H1 (cell line): Measurements from ENCODE around the gene PIGX. TPM values are rescaled to one million over a fixed set of nuclear protein-coding genes. Genes with fewer than 3 reads are reported as not detected.

Experiments used
- CTCF ChIA-PET: fragments of 300-600 bp; sonication (Branson Sonifier 250); formaldehyde crosslinking; loops from one replicate; lab custom pipeline; 2021; ENCODE audit not compliant: partially characterized antibody; lab: Charles Lee
- POLR2A ChIA-PET: fragments of 300-600 bp; sonication (Branson Sonifier 250); formaldehyde crosslinking; loops from one replicate; lab custom pipeline; 2021; ENCODE audit warnings: inconsistent platforms; ENCODE audit not compliant: partially characterized antibody; lab: Charles Lee
- DNase-seq, 2 experiments: peaks; one replicate each; pipeline versions ENCODE4 v3.0.0 to v3.0.0-alpha.2; 2010 to 2022; ENCODE audit warnings: low spot score in 2 of 2, low read depth in 1 of 2, mixed read lengths in 1 of 2
- FAIRE-seq: peaks from 2 replicates; lab custom pipeline; 2011; peaks lifted over from hg19 to GRCh38; lab: Jason Lieb, UNC
- H2AFZ ChIP-seq: 2 replicates; pipeline ENCODE4 v1.8.1; 2012; ENCODE audit warnings: low read length, inconsistent platforms
- H2AK5ac ChIP-seq: 2 replicates; pipeline ENCODE4 v1.6.1; 2013; ENCODE audit warnings: low read depth, low read length
- H2BK120ac ChIP-seq: replicated peaks from 2 replicates; pipeline ENCODE3; 2013; ENCODE audit warnings: low read depth, low read length, inconsistent platforms
- H2BK12ac ChIP-seq: 2 replicates; pipeline ENCODE4 v1.6.1; 2013; ENCODE audit warnings: low read depth, low read length
- H2BK15ac ChIP-seq: 2 replicates; pipeline ENCODE4 v1.6.1; 2013; ENCODE audit warnings: low read length
- H2BK20ac ChIP-seq: 2 replicates; pipeline ENCODE4 v1.6.1; 2013; ENCODE audit warnings: low read length
- H2BK5ac ChIP-seq: 2 replicates; pipeline ENCODE4 v1.6.1; 2013; ENCODE audit warnings: low read depth, low read length
- H3K14ac ChIP-seq: 2 replicates; pipeline ENCODE4 v1.6.1; 2013; ENCODE audit warnings: inconsistent platforms; ENCODE audit not compliant: insufficient read length
- H3K18ac ChIP-seq: 2 replicates; pipeline ENCODE4 v1.6.1; 2013; ENCODE audit warnings: low read length; ENCODE audit errors: extremely low read depth
- H3K23ac ChIP-seq: 2 replicates; pipeline ENCODE4 v1.6.1; 2013; ENCODE audit warnings: inconsistent platforms; ENCODE audit not compliant: insufficient read length
- H3K23me2 ChIP-seq: 2 replicates; pipeline ENCODE4 v1.6.1; 2013; ENCODE audit warnings: low read depth, low read length
- H3K27ac ChIP-seq: 2 replicates; pipeline ENCODE4 v1.6.1; 2011; ENCODE audit warnings: low read depth, low read length, inconsistent platforms
- H3K27me3 ChIP-seq, 4 experiments: replicated peaks in 1 of 4; 1 replicate in 1 of 4; 2 replicates in 3 of 4; pipeline versions ENCODE4 v1.6.1 to v1.8.1; 2011 to 2013; ENCODE audit warnings: low read length in 3 of 4, mild to moderate bottlenecking in 3 of 4, inconsistent platforms in 2 of 4, mixed read lengths in 2 of 4, moderate library complexity in 1 of 4; ENCODE audit not compliant: control insufficient read depth in 3 of 4, insufficient read depth in 3 of 4; ENCODE audit errors: extremely low read depth in 1 of 4
- H3K36me3 ChIP-seq, 4 experiments: 2 replicates each; pipeline versions ENCODE4 v1.6.1 to v1.8.1; 2011 to 2013; ENCODE audit warnings: mild to moderate bottlenecking in 4 of 4, low read length in 3 of 4, moderate library complexity in 2 of 4, control low read depth in 1 of 4, inconsistent platforms in 1 of 4; ENCODE audit not compliant: insufficient read depth in 4 of 4, control insufficient read depth in 2 of 4
- H3K4ac ChIP-seq: replicated peaks from 2 replicates; pipeline ENCODE3; 2013; ENCODE audit warnings: low read length, low read depth, mixed read lengths, inconsistent platforms; ENCODE audit not compliant: insufficient read length
- H3K4me1 ChIP-seq, 4 experiments: replicated peaks in 1 of 4; 1 replicate in 1 of 4; 2 replicates in 3 of 4; pipeline versions ENCODE4 v1.6.1 to v1.8.1; 2011 to 2013; ENCODE audit warnings: low read length in 3 of 4, inconsistent platforms in 2 of 4, mixed read lengths in 1 of 4; ENCODE audit not compliant: insufficient read depth in 4 of 4, control insufficient read depth in 3 of 4
- H3K4me2 ChIP-seq, 2 experiments: 2 replicates each; pipeline versions ENCODE4 v1.6.1 to v1.8.1; 2011 to 2013; ENCODE audit warnings: low read depth in 2 of 2, low read length in 2 of 2, control low read depth in 1 of 2, inconsistent platforms in 1 of 2, mild to moderate bottlenecking in 1 of 2; ENCODE audit not compliant: insufficient read depth in 1 of 2
- H3K4me3 ChIP-seq, 4 experiments: fragments of 200-600, 300-600 bp in 1 of 4; sonication (generic), shearing (Covaris generic), sonication (Bioruptor Twin) in 1 of 4; 2 replicates each; pipeline versions ENCODE4 v1.5.1 to v1.8.1; 2011 to 2016; ENCODE audit warnings: low read length in 4 of 4, low read depth in 3 of 4, control low read depth in 2 of 4, inconsistent platforms in 2 of 4, mild to moderate bottlenecking in 2 of 4, mixed read lengths in 1 of 4, moderate library complexity in 1 of 4; ENCODE audit not compliant: insufficient read depth in 2 of 4; ENCODE audit errors: extremely low read depth in 1 of 4
- H3K56ac ChIP-seq: replicated peaks from 2 replicates; pipeline ENCODE3; 2013; ENCODE audit warnings: low read depth, mild to moderate bottlenecking, mixed read lengths, low read length, inconsistent platforms; ENCODE audit not compliant: insufficient read length
- H3K79me1 ChIP-seq: 2 replicates; pipeline ENCODE4 v1.6.1; 2013; ENCODE audit warnings: low read depth, low read length, control low read depth
- H3K79me2 ChIP-seq, 2 experiments: 2 replicates each; pipeline versions ENCODE4 v1.6.1 to v1.8.1; 2012 to 2013; ENCODE audit warnings: low read length in 2 of 2, mild to moderate bottlenecking in 2 of 2, inconsistent platforms in 1 of 2; ENCODE audit not compliant: insufficient read depth in 2 of 2, control insufficient read depth in 1 of 2
- H3K9ac ChIP-seq, 4 experiments: replicated peaks in 1 of 4; 1 replicate in 1 of 4; 2 replicates in 3 of 4; pipeline versions ENCODE4 v1.6.1 to v1.8.1; 2011 to 2013; ENCODE audit warnings: low read depth in 3 of 4, low read length in 3 of 4, control low read depth in 2 of 4, mild to moderate bottlenecking in 2 of 4, moderate library complexity in 2 of 4, inconsistent platforms in 1 of 4; ENCODE audit errors: extremely low read depth in 1 of 4
- H3K9me3 ChIP-seq, 2 experiments: 2 replicates each; pipeline versions ENCODE4 v1.6.1 to v1.8.1; 2012 to 2013; ENCODE audit warnings: mild to moderate bottlenecking in 2 of 2, moderate library complexity in 2 of 2, control low read depth in 1 of 2, inconsistent platforms in 1 of 2, low read depth in 1 of 2, low read length in 1 of 2, mixed read lengths in 1 of 2; ENCODE audit not compliant: insufficient read depth in 2 of 2
- H4K20me1 ChIP-seq, 2 experiments: replicated peaks in 1 of 2; 2 replicates each; pipeline versions ENCODE3 to v1.8.1; 2011 to 2013; ENCODE audit warnings: inconsistent platforms in 2 of 2, low read length in 2 of 2, mild to moderate bottlenecking in 1 of 2; ENCODE audit not compliant: insufficient read depth in 2 of 2, control insufficient read depth in 1 of 2
- H4K5ac ChIP-seq: 2 replicates; pipeline ENCODE4 v1.6.1; 2013; ENCODE audit warnings: low read length, low read depth, mixed read lengths, inconsistent platforms; ENCODE audit not compliant: insufficient read length
- H4K8ac ChIP-seq: 2 replicates; pipeline ENCODE4 v1.8.0; 2013; ENCODE audit warnings: mild to moderate bottlenecking, moderate library complexity, low read length, inconsistent platforms; ENCODE audit not compliant: insufficient read depth; ENCODE audit errors: extremely low read depth
- H4K91ac ChIP-seq: replicated peaks from 2 replicates; pipeline ENCODE3; 2013; ENCODE audit warnings: low read length, mixed read lengths, inconsistent platforms; ENCODE audit not compliant: insufficient read length
- ASH2L ChIP-seq: fragments of 200-600, 300-600 bp; sonication (generic); IDR thresholded peaks from one replicate; pipeline ENCODE4 v1.7.1; 2017; ENCODE audit warnings: low read length
- BRCA1 ChIP-seq: IDR thresholded peaks from 2 replicates; pipeline ENCODE4 v1.6.1; 2012; ENCODE audit warnings: low read depth, low read length, improper control_type of control experiment
- CBX5 ChIP-seq: fragments of 300-800, 300-1000 bp; sonication (generic); IDR thresholded peaks from 2 replicates; pipeline ENCODE4 v1.7.1; 2016; ENCODE audit warnings: antibody characterized with exemption, low read length, low read depth
- CREB1 ChIP-seq: IDR thresholded peaks from 2 replicates; pipeline ENCODE4 v1.6.1; 2012; ENCODE audit warnings: inconsistent platforms
- CTBP2 ChIP-seq: IDR thresholded peaks from 2 replicates; pipeline ENCODE4 v1.7.0; 2011; ENCODE audit warnings: borderline replicate concordance, mild to moderate bottlenecking, moderate library complexity, mixed read lengths, low read length; ENCODE audit not compliant: insufficient read depth, insufficient read length
- EGR1 ChIP-seq: IDR thresholded peaks from 2 replicates; pipeline ENCODE4 v1.6.1; 2011; ENCODE audit warnings: low read depth, low read length, borderline replicate concordance
- RFX5 ChIP-seq: IDR thresholded peaks from 2 replicates; pipeline ENCODE4 v1.6.1; 2011; ENCODE audit warnings: low read depth, low read length, improper control_type of control experiment, borderline replicate concordance
- RNF2 ChIP-seq: fragments of 200-900, 300-1000 bp; sonication (generic); IDR thresholded peaks from 2 replicates; pipeline ENCODE4 v1.7.1; 2016; ENCODE audit warnings: borderline replicate concordance, low read depth, mild to moderate bottlenecking, antibody characterized with exemption, low read length; ENCODE audit not compliant: poor library complexity, severe bottlenecking; ENCODE audit errors: missing control alignments
- RXRA ChIP-seq: IDR thresholded peaks from 2 replicates; pipeline ENCODE4 v1.6.1; 2011; ENCODE audit warnings: low read depth, mild to moderate bottlenecking, low read length, moderate library complexity; ENCODE audit not compliant: insufficient read depth
- SAP30 ChIP-seq: fragments of 300-600 bp; sonication (generic); IDR thresholded peaks from 2 replicates; pipeline ENCODE4 v1.7.1; 2012; ENCODE audit warnings: low read length, moderate library complexity, mild to moderate bottlenecking, inconsistent platforms; ENCODE audit not compliant: insufficient read depth, insufficient replicate concordance
- TAF1 ChIP-seq: IDR thresholded peaks from 2 replicates; pipeline ENCODE4 v1.6.1; 2011; ENCODE audit warnings: mild to moderate bottlenecking, low read depth, low read length
- WGBS, 2 experiments: shearing (Covaris generic) in 1 of 2; methylation state at CpG; one replicate each; pipeline versions ENCODE4 v1.1.6 to v1.1.7; 2013 to 2015; ENCODE audit warnings: low lambda C conversion rate in 2 of 2, mixed read lengths in 2 of 2, inconsistent platforms in 1 of 2, low coverage in 1 of 2, missing lambda C conversion rate in 1 of 2; ENCODE audit not compliant: insufficient replicate concordance in 2 of 2, insufficient coverage in 1 of 2, insufficient read length in 1 of 2; ENCODE audit errors: extremely low coverage in 1 of 2, missing lambda C conversion rate in 1 of 2; 5-methylcytosine and 5-hydroxymethylcytosine counted together
- polyA plus RNA-seq, 7 experiments: library from polyadenylated mRNA; depleted of rRNA in 3 of 7; stranded (reverse) in 5 of 7; unstranded in 2 of 7; fragments of >200 nt in 5 of 7; fragments of 200-250 nt in 2 of 7; gene quantifications; 1 replicate in 5 of 7; 2 replicates in 1 of 7; 4 replicates in 1 of 7; pipeline versions ENCODE4 v1.2.1 to v1.2.3, GENCODE V29; 2011 to 2013; ENCODE audit warnings: missing spikeins in 2 of 7, mixed read lengths in 2 of 7
- total RNA-seq: library from RNA; stranded (reverse); fragmentation: NEBNext Ultra II Directional; extraction: Animal tissue kit (Norgen Biotek cat#: 25700); gene quantifications from 2 replicates; pipeline ENCODE4 v1.2.1, GENCODE V29; 2021

The PIGX gene
- total and polyA plus RNA-seq, 2 of the 8 experiments (the other 6 are each of a cell fraction or from before 2014, with no cell fraction given), result 7.0 to 14.9 TPM

- Histone ChIP-seq H2BK12ac (no peak overlapping the region), H2AFZ (peak overlapping the region; percentile 22; the same call in 1 of the 2 replicates), H3K9me3 (no peaks in the 10 kb centered on the region), H3K14ac (no peak overlapping the region), H4K20me1 (no peaks in the 10 kb centered on the region), H3K27me3 (no peaks in the 10 kb centered on the region), H3K79me1 (no peaks in the 10 kb centered on the region), H2BK120ac (peak overlapping the region; percentile 69), H2BK20ac (no peak overlapping the region), H2BK5ac (peak overlapping the region; percentile 61), H4K8ac (peak overlapping the region; percentile 96; the same call in 1 of the 2 replicates), H4K91ac (peak overlapping the region; percentile 44), H3K4ac (no peak overlapping the region), H3K4me2 (peak overlapping the region; percentile 87 to 88), H4K5ac (peak overlapping the region; percentile 55), H2BK15ac (no peak overlapping the region), H3K27ac (peak overlapping the region; percentile 90), H3K36me3 (no peaks in the 10 kb centered on the region), H3K23me2 (peaks cover 3% of the 10 kb centered on the region; the same call in 1 of the 2 replicates), H3K9ac (peak overlapping the region; percentile 84 to 95 (median 88)), H3K18ac (peak overlapping the region; percentile 34; the same call in 1 of the 2 replicates), H3K4me1 (peaks cover 0 to 4% (median 0%) of the 10 kb centered on the region in 4 experiments; a peak in 2 of 7 replicates), H3K23ac (no peak overlapping the region), H3K56ac (peak overlapping the region; percentile 90), H3K79me2 (peaks cover 18 to 57% of the 10 kb centered on the region in 2 experiments), H3K4me3 (peak overlapping the region; percentile 80 to 99 (median 92)), H2AK5ac (no peak overlapping the region)
- WGBS, 2 experiments, result 2% methylated on average over 30 of the region's 30 CpGs; no CpG with 5 or more reads in 1 of the 2 experiments
- FAIRE-seq (peak; percentile 36), DNase-seq (no peak)
- CTCF ChIA-PET, result interaction anchor here (1.0 to 1.2 kb wide), 2 partner anchors 28 to 218 kb away, joined by 3 read pairs; partner anchors contain the start of genes CEP19 and PIGX
- POLR2A ChIA-PET, result interaction anchor here (0.6 to 2.7 kb wide), 21 partner anchors 8 to 198 kb away, joined by 3 to 23 read pairs (median 4); partner anchors contain the start of genes FBXO45, SENP5 and WDR53
- TF ChIP-seq BRCA1 (no peak), RXRA (no peak), EGR1 (no peak), SAP30 (peak; percentile 77), ASH2L (peak; percentile 53), RNF2 (no peak), CBX5 (no peak), RFX5 (no peak), CREB1 (no peak), TAF1 (no peak), CTBP2 (no peak)
Observed at GRCh38 chr3:196740481-196741248, 28.5 kb downstream of the PIGX start.
